Neural progenitor cell (in vitro differentiated cells): ENCODE data around the gene RGS1.
A peak's percentile ranks its signal among the peaks of the same experiment; 100 is the strongest.

ENCODE experiments used
- CTCF ChIP-seq: fragments of 200-600 bp; sonication (generic); IDR thresholded peaks from 2 replicates; pipeline ENCODE4 v1.5.1; 2017; ENCODE audit warnings: antibody characterized with exemption, mild to moderate bottlenecking
- EZH2 ChIP-seq: fragments of 200-600 bp; sonication (generic); IDR thresholded peaks from 2 replicates; pipeline ENCODE4 v1.6.1; 2017; ENCODE audit warnings: antibody characterized with exemption, mild to moderate bottlenecking, moderate library complexity
- EZH2phosphoT487 ChIP-seq: fragments of 200-600 bp; sonication (generic); IDR thresholded peaks from 2 replicates; pipeline ENCODE4 v1.6.1; 2017; ENCODE audit warnings: antibody characterized with exemption

GRCh38 chr1:192580351-192580962, 4.9 kb downstream of the RGS1 start:
- TF ChIP-seq CTCF (peak; percentile 46), EZH2 (no peak), EZH2phosphoT487 (no peak)
